HCT116 (cell line): Measurements from ENCODE around the gene CCL28.

Experiments
- CEBPB ChIP-seq: IDR thresholded peaks from 2 replicates; pipeline ENCODE4 v1.6.1; 2012; ENCODE audit warnings: low read depth
- EGR1 ChIP-seq: IDR thresholded peaks from 2 replicates; pipeline ENCODE4 v1.6.1; 2012; ENCODE audit warnings: low read depth
- EZH2 ChIP-seq: fragments of 200-600 bp; sonication (generic); IDR thresholded peaks from 2 replicates; pipeline ENCODE4 v1.6.1; 2017; ENCODE audit warnings: antibody characterized with exemption, mixed run types
- EZH2phosphoT487 ChIP-seq: fragments of 200-600 bp; IDR thresholded peaks from 2 replicates; pipeline ENCODE4 v1.6.1; 2018; ENCODE audit warnings: antibody characterized with exemption, borderline replicate concordance
- FOSL1 ChIP-seq: IDR thresholded peaks from 2 replicates; pipeline ENCODE4 v1.6.1; 2012; ENCODE audit warnings: low read depth
- MAX ChIP-seq: IDR thresholded peaks from 2 replicates; pipeline ENCODE4 v1.6.1; 2012
- POLR2A ChIP-seq: IDR thresholded peaks from 2 replicates; pipeline ENCODE4 v1.7.0; 2011; ENCODE audit warnings: borderline replicate concordance; ENCODE audit not compliant: insufficient read depth, insufficient read length; ENCODE audit errors: extremely low read depth
- POLR2AphosphoS5 ChIP-seq: IDR thresholded peaks from 2 replicates; pipeline ENCODE4 v1.6.1; 2011; ENCODE audit warnings: mild to moderate bottlenecking, low read depth, low read length, moderate library complexity
- RAD21 ChIP-seq: IDR thresholded peaks from 2 replicates; pipeline ENCODE4 v1.6.1; 2012; ENCODE audit warnings: low read depth, mild to moderate bottlenecking
- ZBTB33 ChIP-seq: IDR thresholded peaks from 2 replicates; pipeline ENCODE4 v1.6.1; 2011; ENCODE audit warnings: mild to moderate bottlenecking, low read length, moderate library complexity; ENCODE audit not compliant: insufficient replicate concordance; ENCODE audit errors: extremely low read depth
- ZNF274 ChIP-seq: fragments of 200-500 bp; sonication (Bioruptor generic); IDR thresholded peaks from 2 replicates; pipeline ENCODE4 v1.6.1; 2014; ENCODE audit warnings: mild to moderate bottlenecking, low read depth, low read length, inconsistent platforms
- TF ChIP-seq, protein P1 (sequence below), 3 experiments: fragments of 200-600 bp in 1 of 3; sonication (generic) in 1 of 3; IDR thresholded peaks in 2 of 3; conservative IDR thresholded peaks in 1 of 3; 2 replicates each; pipeline ENCODE4 v1.5.1; 2012 to 2017; ENCODE audit warnings: low read depth in 2 of 3, low read length in 2 of 3, antibody characterized with exemption in 1 of 3, borderline replicate concordance in 1 of 3, control low read depth in 1 of 3, mild to moderate bottlenecking in 1 of 3, mixed read lengths in 1 of 3, mixed run types in 1 of 3, moderate library complexity in 1 of 3; ENCODE audit not compliant: insufficient read depth in 1 of 3

GRCh38 chr5:43371821-43372220 is 40.4 kb downstream of the CCL28 start:
- TF ChIP-seq, protein P1, sequence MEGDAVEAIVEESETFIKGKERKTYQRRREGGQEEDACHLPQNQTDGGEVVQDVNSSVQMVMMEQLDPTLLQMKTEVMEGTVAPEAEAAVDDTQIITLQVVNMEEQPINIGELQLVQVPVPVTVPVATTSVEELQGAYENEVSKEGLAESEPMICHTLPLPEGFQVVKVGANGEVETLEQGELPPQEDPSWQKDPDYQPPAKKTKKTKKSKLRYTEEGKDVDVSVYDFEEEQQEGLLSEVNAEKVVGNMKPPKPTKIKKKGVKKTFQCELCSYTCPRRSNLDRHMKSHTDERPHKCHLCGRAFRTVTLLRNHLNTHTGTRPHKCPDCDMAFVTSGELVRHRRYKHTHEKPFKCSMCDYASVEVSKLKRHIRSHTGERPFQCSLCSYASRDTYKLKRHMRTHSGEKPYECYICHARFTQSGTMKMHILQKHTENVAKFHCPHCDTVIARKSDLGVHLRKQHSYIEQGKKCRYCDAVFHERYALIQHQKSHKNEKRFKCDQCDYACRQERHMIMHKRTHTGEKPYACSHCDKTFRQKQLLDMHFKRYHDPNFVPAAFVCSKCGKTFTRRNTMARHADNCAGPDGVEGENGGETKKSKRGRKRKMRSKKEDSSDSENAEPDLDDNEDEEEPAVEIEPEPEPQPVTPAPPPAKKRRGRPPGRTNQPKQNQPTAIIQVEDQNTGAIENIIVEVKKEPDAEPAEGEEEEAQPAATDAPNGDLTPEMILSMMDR (IDR thresholded peaks at IDR 0.05 in 2 of 3, conservative IDR thresholded peaks at IDR 0.05 in 1 of 3; ENCODE audit: borderline replicate concordance in 1 of 3, insufficient read depth in 1 of 3, low read depth in 2 of 3, low read length in 2 of 3), result no peak
- TF ChIP-seq CEBPB (no peak), RAD21 (no peak), EZH2phosphoT487 (no peak), POLR2A (no peak), MAX (no peak), EZH2 (no peak), POLR2AphosphoS5 (no peak), ZNF274 (no peak), ZBTB33 (no peak), FOSL1 (no peak), EGR1 (no peak)
